Esophagus (tissue), 2 donors: ENCODE measurements around the gene RNF5. TPM values are rescaled to one million over a fixed set of nuclear protein-coding genes. Genes with fewer than 3 reads are reported as not detected.

Experiments
- H3K27ac ChIP-seq, 2 donors: one replicate each; pipeline ENCODE4 v1.5.1; 2013; ENCODE audit warnings: low read depth in 2 of 2, mild to moderate bottlenecking in 2 of 2, inconsistent platforms in 1 of 2, low read length in 1 of 2, moderate library complexity in 1 of 2
- H3K27me3 ChIP-seq, 2 donors: one replicate each; pipeline ENCODE4 v1.6.1; 2013; ENCODE audit warnings: low read length in 2 of 2, control low read depth in 1 of 2, mild to moderate bottlenecking in 1 of 2; ENCODE audit not compliant: insufficient read depth in 2 of 2, control insufficient read depth in 1 of 2
- H3K36me3 ChIP-seq, 2 donors: one replicate each; pipeline ENCODE4 v1.6.1; 2013; ENCODE audit warnings: low read length in 1 of 2; ENCODE audit not compliant: control insufficient read depth in 2 of 2, insufficient read depth in 2 of 2
- H3K4me1 ChIP-seq, 2 donors: one replicate each; pipeline ENCODE4 v1.6.1; 2013; ENCODE audit warnings: low read length in 1 of 2; ENCODE audit not compliant: control insufficient read depth in 2 of 2, insufficient read depth in 2 of 2
- H3K4me3 ChIP-seq, 2 donors: one replicate each; pipeline ENCODE4 v1.5.1; 2013; ENCODE audit warnings: low read length in 2 of 2, mild to moderate bottlenecking in 2 of 2, low read depth in 1 of 2, moderate library complexity in 1 of 2
- H3K9me3 ChIP-seq, 2 donors: one replicate each; pipeline ENCODE4 v1.6.1; 2013; ENCODE audit warnings: mild to moderate bottlenecking in 2 of 2, low read depth in 1 of 2, low read length in 1 of 2, moderate library complexity in 1 of 2; ENCODE audit not compliant: control insufficient read depth in 2 of 2, insufficient read depth in 1 of 2
- WGBS, 2 donors: extraction: QIAGEN DNeasy Blood & Tissue Kit; methylation state at CpG; one replicate each; pipeline ENCODE4 v1.1.7; 2013; 5-methylcytosine and 5-hydroxymethylcytosine counted together
- polyA plus RNA-seq, 2 donors: library from polyadenylated mRNA; stranded (reverse); fragments of 200-250 nt; gene quantifications; one replicate each; pipeline ENCODE4 v1.2.3, GENCODE V29; 2013
- donor health status: healthy with polysubstance abuse.
- donor health status: Bipolar disorder and iron deficiency.

Gene RNF5
- polyA plus RNA-seq, 2 donors = 36.3 to 44.9 TPM

DNA sequence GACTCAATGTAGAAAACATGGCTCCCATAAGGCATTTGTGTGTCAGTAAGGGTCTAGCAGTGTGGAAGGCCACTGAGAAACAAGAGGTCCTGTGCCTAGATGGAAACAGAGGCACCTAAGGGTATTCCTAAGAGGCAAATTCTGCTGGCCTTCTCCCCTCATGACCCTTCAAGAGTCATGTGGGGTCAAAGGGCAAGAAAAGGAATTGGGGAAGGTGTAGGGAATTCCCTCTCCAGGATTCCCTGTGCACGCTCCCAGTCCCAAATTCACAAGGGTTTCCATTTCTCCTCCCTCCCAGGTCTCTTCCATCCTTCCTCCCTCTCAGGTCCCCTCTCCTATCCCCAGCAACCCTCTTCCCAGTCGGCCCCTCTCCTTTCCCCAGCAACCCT is 2.9 kb upstream of the RNF5 start:
- H3K27me3 ChIP-seq = no peaks in the 10 kb centered on the region
- WGBS, 2 donors = 10 to 14% methylated on average over 2 of the region's 2 CpGs
- H3K4me3 ChIP-seq = peak overlapping the region; percentile 81 to 89
- H3K4me1 ChIP-seq = peaks cover 2 to 6% of the 10 kb centered on the region in 2 donors
- H3K36me3 ChIP-seq = peaks cover 0 to 8% of the 10 kb centered on the region in 2 donors
- no peaks in the 10 kb centered on the region for H3K9me3 ChIP-seq
- H3K27ac ChIP-seq = peak overlapping the region; percentile 79 to 91

DNA sequence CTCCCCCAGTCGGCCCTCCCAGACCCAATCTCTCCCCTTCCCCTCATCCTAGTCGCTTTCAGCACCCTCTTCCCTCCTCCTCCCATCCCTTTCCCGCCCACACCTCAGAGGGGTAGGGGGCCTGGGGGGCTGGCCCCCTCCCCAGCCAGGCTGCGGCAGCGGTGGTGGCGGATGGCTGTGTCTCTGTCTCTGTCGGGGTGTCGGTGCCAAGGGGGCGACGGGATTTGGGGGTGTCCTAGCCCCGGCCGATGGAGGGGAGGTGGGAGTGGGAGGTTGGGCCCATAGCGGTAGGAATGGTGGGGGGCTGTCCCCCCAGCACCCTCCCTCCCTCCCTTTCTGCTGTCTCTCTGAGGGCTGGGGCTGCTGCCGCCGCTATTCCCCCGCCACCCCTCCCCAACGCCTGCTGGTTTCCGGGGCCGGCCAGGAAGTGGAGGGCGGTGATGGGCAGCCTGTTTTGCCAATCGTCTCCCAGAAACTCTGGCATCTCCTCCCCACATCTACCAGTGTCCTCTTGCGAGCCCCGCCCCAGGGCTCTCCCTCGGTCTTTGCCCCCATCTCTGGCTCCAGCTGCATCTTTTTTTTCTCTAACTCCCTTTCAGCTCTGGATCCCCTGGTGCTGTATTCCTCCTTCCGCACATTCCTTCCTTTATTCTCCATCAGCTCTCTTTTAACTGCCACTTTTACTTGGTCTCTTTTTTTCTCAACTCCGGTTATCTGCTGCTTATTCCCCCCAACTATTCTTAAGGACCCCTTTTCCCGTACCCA is 2.3 kb upstream of the RNF5 start, which contains the start of gene AGPAT1:
AGPAT1 (minus strand) TSS at position 374 of the 765 bp plus-strand sequence. CDS start 4,588 bp downstream, outside the sequence.
- Histone ChIP-seq H3K27ac (peak within 1 kb of the TSS; percentile 88 to 97), H3K36me3 (peaks cover 0 to 5% of the 10 kb centered on the region in 2 donors), H3K4me1 (peaks cover 2 to 6% of the 10 kb centered on the region in 2 donors), H3K9me3 (no peaks in the 10 kb centered on the region), H3K27me3 (no peaks in the 10 kb centered on the region), H3K4me3 (peak within 1 kb of the TSS; percentile 81 to 89)
- 0 to 1% methylated on average over 19 to 27 of the region's 27 CpGs for WGBS, 2 donors

DNA sequence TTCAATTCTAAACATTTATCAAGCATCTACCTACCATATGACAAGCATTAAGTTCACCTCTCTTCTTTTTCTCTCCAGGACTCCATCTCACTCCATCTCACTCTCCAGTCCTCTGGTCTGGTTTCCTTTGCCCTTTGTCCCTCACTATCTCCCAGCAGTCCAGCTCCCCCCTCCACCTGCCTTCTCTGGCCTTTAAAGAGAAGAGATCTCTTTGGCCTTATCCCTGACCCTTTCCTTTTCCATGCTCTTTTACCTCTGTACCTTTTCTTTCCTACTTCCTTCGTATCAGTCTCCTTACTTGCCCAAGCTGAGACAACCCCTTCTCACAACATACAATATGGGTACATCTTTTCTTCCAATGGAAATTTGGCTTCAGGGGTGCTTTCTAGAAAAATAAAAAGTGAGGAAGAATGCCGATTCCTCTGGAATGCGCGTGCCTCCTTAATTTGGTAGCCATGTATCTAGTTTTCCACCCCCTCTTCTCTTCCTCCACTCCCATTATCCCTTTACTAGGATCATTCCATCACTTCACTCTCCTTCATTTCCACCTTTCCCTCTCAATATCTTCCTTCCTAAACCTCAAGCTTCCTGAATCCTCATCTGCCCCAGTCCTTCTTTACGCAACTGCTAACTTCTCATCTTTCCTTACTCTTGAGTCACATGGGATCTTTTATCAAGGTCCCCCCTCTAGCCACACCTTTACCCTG is 1.6 kb upstream of the RNF5 start:
- WGBS, 2 donors = 9 to 15% methylated on average over 5 of the region's 5 CpGs
- Histone ChIP-seq H3K9me3 (no peaks in the 10 kb centered on the region), H3K27ac (peak overlapping the region; percentile 88 to 97), H3K27me3 (no peaks in the 10 kb centered on the region), H3K4me1 (peaks cover 2 to 10% of the 10 kb centered on the region in 2 donors), H3K4me3 (peak overlapping the region; percentile 64 to 89), H3K36me3 (no peaks in the 10 kb centered on the region)

DNA sequence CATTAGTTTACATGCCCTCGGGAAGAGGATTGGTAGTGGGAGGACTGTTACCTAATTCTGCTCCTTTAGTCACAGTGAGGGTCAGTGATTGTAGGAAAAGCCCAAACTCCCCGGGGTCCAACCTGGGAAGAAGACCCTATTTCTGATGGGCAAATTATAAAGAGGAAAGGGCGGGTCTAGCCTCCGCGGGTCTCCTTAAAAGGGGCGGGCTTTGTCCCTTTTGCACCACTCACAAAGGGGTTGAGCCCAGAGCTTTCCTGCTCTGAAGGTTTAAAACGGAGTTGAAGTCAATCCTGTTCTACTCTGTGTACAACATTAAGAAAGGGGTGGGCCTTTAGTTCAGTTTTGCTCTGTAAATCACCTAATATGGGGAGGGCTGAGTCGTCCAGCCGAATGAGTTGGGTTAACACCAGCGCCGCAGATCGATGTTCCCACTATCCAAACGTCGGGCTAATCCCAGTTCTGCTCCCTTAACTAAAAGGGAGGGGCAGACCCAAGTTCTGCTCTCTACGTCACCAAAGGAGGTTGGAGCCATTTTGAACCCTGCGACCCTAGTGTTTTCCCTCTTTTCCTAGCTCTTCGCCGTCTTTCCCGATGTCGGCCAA is 920 bp upstream of the RNF5 start:
- peaks cover 0 to 2% of the 10 kb centered on the region in 2 donors for H3K36me3 ChIP-seq
- peak overlapping the region; percentile 88 to 97 for H3K27ac ChIP-seq
- H3K9me3 ChIP-seq = no peaks in the 10 kb centered on the region
- no peaks in the 10 kb centered on the region for H3K27me3 ChIP-seq
- H3K4me3 ChIP-seq = peak overlapping the region; percentile 64 to 89
- WGBS, 2 donors = 0 to 1% methylated on average over 20 of the region's 20 CpGs
- H3K4me1 ChIP-seq = peaks cover 2 to 10% of the 10 kb centered on the region in 2 donors

DNA sequence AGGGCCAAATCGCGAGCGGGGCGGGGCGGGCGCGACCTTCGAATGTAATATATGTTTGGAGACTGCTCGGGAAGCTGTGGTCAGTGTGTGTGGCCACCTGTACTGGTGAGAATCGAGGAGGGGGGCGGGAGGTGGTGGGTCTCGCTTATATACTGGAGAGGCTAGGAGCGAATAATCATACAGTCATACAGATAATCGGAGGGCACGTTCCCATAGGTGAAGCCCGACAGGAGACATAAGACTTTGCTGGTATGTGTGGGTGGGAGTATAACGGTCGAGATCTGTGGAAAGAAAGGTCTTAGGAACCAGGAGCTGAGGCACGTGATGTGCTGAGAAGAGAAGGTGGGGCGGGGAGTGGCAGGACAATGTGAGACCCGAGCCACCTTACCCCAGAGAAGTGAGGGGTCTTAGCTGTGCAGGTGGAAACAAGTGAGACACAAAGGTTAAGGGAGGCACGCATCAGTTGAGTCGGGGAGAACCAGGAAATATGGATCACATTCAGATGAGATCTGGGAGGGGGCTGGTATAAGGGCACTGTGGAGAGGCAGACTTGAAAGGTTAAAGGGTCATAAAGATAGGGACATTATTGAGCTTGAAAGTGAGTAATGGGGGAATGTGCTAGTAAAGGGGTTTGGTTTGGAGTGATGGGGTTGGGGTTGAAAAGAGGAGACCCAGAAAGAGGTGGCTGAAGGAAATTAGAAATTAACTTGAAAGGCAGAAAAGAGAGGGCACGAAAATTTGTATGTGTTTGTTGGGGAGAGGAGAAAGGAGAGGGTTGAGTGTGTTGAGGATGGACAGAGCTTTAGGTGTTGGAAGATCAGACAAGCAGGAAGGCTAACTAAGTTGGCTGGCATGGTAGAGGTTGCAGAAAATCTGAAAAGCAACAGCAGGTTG is 589 bp downstream of the RNF5 start:
- WGBS, 2 donors = 2 to 3% methylated on average over 24 of the region's 24 CpGs
- Histone ChIP-seq H3K27ac (peak overlapping the region; percentile 88 to 90), H3K4me3 (peak overlapping the region; percentile 64 to 89), H3K9me3 (no peaks in the 10 kb centered on the region), H3K27me3 (no peaks in the 10 kb centered on the region), H3K36me3 (peaks cover 2 to 8% of the 10 kb centered on the region in 2 donors), H3K4me1 (peaks cover 4 to 10% of the 10 kb centered on the region in 2 donors)

DNA sequence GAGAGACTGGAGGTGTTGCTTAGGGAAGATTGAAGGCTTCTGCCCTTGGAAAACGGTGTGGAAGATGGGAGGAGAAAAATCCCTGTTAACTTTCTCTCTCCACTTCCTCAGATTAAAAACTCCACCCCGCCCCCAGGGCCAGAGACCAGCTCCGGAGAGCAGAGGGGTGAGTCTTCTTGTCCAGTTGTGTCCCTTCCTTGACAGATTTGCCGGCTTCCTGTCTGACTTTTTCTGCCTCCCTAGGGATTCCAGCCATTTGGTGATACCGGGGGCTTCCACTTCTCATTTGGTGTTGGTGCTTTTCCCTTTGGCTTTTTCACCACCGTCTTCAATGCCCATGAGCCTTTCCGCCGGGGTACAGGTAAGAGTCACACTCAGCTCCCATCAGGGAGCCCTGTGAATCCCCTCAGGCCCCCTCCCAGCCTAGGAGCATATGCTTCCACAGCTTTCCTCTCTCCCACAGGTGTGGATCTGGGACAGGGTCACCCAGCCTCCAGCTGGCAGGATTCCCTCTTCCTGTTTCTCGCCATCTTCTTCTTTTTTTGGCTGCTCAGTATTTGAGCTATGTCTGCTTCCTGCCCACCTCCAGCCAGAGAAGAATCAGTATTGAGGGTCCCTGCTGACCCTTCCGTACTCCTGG is 1.7 kb downstream of the RNF5 start:
- H3K9me3 ChIP-seq = no peaks in the 10 kb centered on the region
- no peaks in the 10 kb centered on the region for H3K27me3 ChIP-seq
- WGBS, 2 donors = 62 to 68% methylated on average over 10 of the region's 10 CpGs
- peaks cover 4 to 10% of the 10 kb centered on the region in 2 donors for H3K4me1 ChIP-seq
- H3K27ac ChIP-seq = no peak overlapping the region
- H3K4me3 ChIP-seq = no peak overlapping the region
- H3K36me3 ChIP-seq = peaks cover 2 to 8% of the 10 kb centered on the region in 2 donors

DNA sequence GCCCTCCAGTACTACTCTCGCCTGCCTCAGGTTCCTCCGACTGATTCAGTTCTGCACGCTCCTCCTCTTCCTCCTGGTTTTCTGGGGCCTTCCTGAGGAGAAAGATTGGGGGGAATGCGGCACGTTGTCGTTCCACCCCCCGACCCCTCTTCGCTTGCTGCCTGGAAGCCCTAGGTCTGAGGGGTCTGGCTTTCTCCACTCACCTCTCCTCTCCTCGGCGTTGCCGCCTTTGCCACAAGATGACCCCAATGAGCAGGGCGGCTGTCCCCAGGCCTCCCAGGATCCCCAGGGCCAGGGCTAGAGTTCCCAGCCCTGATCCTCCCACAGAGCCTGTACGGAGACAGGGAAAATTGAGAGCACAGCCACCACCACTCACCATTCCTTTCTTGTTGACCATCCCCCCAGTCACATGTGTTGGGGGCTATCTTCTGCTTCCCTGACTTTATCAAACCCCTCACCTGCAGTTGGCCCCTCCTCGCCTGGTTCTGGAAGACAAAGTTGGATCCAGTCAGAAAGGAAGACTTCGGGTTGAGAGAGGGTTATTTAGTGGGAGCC is 3.0 kb downstream of the RNF5 start:
- Histone ChIP-seq H3K9me3 (no peaks in the 10 kb centered on the region), H3K4me1 (peaks cover 2 to 7% of the 10 kb centered on the region in 2 donors), H3K4me3 (no peak overlapping the region), H3K36me3 (peaks cover 2 to 8% of the 10 kb centered on the region in 2 donors), H3K27me3 (no peaks in the 10 kb centered on the region), H3K27ac (peak overlapping the region in 1 of 2 donors; percentile 20)
- 91 to 92% methylated on average over 15 of the region's 15 CpGs for WGBS, 2 donors

DNA sequence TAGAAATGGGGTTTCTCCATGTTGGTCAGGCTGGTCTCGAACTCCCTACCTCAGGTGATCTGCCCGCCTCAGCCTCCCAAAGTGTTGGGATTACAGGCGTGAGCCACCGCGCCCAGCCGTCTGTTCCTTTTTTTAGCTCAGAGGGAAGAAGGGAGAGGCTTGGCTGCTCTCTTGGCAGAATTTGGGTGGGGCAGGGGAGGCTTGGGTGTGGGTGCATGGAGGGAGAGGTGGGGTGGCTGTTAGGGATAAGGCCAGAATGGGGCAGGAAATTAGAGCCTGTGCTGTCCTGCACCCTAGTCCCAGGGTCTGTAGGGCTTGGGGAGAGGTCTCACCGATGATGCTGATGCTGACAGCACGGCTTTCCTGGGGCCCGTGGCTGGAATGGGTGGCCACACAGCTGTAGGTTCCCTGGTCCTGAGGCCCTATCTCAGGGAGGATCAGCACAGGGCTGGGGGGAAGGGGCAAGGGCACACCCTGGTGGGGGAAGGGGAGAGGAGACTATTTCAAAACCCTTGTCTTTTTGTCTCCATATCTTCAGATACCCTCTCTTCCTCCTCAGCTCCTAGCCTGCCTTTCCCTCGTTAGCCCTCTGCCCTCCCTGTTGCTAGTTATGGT is 3.8 kb downstream of the RNF5 start:
- Histone ChIP-seq H3K4me1 (peaks cover 2 to 7% of the 10 kb centered on the region in 2 donors), H3K9me3 (no peaks in the 10 kb centered on the region), H3K27me3 (no peaks in the 10 kb centered on the region), H3K27ac (peak overlapping the region in 1 of 2 donors; percentile 78), H3K4me3 (no peak overlapping the region), H3K36me3 (peaks cover 8% of the 10 kb centered on the region in 2 donors)
- 65 to 72% methylated on average over 9 to 10 of the region's 10 CpGs for WGBS, 2 donors
